Fibroblast of villous mesenchyme (primary cell): ENCODE results near the gene IL1RAP. TPM values are rescaled to one million over a fixed set of nuclear protein-coding genes. Genes with fewer than 3 reads are reported as not detected.

ENCODE experiments used
- DNase-seq: peaks from one replicate; pipeline ENCODE4 v3.0.0-alpha.2; 2010; ENCODE audit warnings: low read depth
- H3K4me3 ChIP-seq: 2 replicates; pipeline ENCODE4 v1.5.1; 2011; ENCODE audit warnings: low read depth, mild to moderate bottlenecking, low read length
- total RNA-seq: library from RNA; depleted of rRNA; stranded (reverse); fragments of >200 nt; gene quantifications from 2 replicates; pipeline ENCODE4 v1.2.3, GENCODE V29; 2012
- TF ChIP-seq, protein P1 (sequence below): IDR thresholded peaks from 2 replicates; pipeline ENCODE4 v1.5.1; 2012; ENCODE audit warnings: low read depth, mild to moderate bottlenecking, low read length; ENCODE audit not compliant: insufficient read depth

Gene IL1RAP
- total RNA-seq, 1 donor = 28.1 TPM

DNA sequence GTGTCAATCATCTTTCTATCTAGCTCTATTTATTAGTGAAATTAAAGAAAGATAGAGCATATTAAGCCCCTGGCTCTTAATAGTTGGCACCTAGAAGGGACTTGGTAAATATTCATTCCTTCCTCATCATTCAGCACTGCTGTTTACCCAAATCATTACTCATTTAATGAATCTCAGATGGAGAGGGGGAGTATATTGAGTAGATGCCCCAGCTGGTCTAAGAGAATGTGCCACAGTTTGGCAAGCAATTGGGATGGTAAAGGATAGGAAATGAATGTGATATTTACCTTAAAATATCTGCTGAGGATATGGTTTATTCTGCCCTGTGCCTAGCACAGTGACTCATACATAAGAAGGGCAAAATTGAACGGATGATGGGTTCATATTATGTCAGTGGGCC lies 6.0 kb downstream of the IL1RAP start:
- no peak for DNase-seq
- no peak overlapping the region for H3K4me3 ChIP-seq
- TF ChIP-seq, protein P1, sequence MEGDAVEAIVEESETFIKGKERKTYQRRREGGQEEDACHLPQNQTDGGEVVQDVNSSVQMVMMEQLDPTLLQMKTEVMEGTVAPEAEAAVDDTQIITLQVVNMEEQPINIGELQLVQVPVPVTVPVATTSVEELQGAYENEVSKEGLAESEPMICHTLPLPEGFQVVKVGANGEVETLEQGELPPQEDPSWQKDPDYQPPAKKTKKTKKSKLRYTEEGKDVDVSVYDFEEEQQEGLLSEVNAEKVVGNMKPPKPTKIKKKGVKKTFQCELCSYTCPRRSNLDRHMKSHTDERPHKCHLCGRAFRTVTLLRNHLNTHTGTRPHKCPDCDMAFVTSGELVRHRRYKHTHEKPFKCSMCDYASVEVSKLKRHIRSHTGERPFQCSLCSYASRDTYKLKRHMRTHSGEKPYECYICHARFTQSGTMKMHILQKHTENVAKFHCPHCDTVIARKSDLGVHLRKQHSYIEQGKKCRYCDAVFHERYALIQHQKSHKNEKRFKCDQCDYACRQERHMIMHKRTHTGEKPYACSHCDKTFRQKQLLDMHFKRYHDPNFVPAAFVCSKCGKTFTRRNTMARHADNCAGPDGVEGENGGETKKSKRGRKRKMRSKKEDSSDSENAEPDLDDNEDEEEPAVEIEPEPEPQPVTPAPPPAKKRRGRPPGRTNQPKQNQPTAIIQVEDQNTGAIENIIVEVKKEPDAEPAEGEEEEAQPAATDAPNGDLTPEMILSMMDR = no peak

DNA sequence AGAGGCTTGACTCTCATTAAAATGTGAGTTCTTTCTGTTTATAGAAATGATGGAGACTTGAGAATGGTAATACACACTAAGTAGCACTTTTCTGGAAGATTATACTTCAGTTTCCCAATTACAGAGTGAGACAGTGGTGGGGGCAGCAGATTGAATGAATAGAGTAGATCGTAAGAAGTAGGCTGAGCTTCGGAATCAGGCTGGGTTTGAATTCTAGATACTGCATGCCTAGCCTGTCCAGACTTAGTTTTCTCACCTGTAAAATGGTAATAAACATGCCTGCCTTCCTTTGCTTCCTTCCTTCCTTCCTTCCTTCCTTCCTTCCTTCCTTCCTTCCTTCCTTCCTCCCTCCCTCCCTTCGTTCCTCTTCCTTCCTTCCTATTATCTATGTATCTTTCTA lies 8.1 kb downstream of the IL1RAP start:
- H3K4me3 ChIP-seq = no peak overlapping the region
- TF ChIP-seq, protein P1 = no peak
- no peak for DNase-seq

DNA sequence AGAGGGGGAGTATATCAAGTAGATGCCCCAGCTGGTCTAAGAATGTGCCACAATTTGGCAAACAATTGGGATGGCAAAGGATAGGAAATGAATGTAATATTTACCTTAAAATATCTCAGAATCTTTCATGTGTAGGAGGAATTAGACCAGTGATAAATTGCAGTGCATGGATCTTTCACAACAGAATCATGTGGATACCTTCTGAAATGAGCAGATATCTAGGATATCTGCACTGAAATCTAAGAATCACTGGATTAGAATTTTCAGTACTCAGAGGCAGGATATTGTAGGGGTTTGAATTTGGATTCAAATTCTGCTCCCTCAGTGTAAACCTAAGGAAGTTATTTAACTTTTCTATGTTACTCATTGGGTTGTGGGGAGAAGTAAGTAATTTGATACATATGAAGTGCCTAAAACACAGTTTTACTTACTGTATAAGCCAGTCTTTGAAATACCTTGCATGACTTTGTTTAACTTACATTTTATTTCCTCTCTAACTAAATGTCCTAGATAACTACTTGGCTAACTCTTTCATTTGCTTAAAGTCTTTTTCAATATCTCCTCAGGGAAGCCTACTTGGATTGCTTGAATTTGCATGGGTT lies 8.8 kb downstream of the IL1RAP start:
- H3K4me3 ChIP-seq = no peak overlapping the region
- no peak for DNase-seq
- TF ChIP-seq, protein P1 = no peak

DNA sequence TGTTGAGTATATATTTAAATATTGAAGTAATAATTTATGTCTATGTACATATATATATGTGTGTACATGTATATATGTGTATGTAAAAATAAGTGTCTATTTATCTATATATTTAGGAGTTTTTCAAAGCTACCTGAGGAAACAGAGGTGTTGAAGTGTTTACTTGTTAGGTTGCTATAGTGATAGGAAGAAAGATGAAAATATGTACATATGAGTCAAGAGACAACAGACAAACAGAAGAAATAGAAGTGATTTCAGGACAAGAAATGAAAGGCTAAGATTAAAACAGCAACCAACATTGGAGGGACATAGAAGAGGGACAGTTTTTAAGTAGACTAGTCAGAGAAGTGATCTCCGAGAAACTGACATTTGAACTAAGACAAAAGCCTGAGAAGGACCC lies 11.1 kb downstream of the IL1RAP start:
- no peak for DNase-seq
- TF ChIP-seq, protein P1 = no peak
- H3K4me3 ChIP-seq = no peak overlapping the region

DNA sequence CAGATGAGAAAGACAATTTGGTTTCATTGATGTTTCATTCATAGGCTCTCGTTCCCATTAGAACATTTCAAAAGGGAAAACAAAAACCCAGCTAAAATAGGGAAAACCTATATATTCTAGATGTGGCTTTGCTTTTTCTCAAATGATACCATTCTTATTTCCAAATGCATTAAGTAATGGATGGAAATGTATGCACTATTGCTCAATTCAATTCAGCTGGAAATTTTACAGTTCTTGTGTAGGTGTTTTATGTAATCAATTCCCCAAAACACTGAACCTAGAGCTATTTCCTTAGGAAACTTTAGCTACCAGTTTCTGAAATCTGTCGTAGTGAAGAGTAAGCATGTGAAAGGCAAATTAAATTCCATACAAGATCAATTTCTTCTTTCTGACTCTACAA lies 11.7 kb downstream of the IL1RAP start:
- TF ChIP-seq, protein P1 = no peak
- no peak overlapping the region for H3K4me3 ChIP-seq

DNA sequence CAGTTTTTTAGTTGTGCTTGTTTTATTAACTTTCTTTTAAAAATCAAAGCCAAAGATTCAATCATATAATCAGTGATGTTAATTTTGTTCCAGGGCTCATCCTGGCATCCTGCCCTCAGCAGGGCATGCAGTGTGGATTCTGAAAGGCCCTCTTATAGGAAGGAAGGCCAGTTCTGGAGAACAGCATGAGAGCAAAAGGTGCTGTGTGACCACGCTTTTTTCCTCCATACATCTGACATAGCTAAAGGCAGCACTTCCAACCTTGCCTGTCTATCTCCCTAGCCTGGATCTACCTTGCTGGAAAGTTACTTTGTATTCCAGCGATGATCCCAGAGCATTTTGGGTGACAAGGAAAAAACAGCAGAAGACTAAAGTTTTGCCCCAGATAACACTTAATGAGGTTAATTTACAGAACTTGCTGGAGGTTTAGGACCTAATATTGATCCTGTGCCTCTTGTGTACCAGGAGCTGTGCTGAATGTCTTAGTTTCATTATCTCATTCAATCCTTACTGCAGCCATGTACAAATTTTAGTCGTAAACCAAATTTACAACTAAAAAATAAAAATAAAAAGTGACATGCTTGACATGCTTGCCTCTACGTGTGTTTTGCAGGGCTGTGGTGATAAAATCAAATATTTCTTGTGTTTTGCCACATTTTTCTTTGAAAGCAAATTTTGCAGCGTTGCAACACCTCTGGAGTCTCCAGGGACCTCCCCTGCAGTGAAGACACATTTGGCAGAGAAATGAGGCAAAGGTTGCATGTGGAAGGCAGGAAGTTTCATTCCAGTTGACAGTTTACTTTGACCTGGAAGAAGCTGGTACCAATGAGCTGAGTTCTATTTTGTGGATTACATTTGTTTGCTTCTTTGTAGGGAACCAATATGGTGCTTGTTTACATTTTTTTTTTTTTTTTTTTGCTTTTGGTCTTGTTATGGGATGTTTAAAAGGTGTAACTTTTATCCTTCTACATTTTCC lies 13.2 kb downstream of the IL1RAP start:
- no peak overlapping the region for H3K4me3 ChIP-seq
- TF ChIP-seq, protein P1 = no peak
- DNase-seq = peak; percentile 78

More for the DNA sequence above, 11.7 kb downstream of the IL1RAP start:
- no peak for DNase-seq
